ENCODE results near the gene AKT3. TPM values are rescaled to one million over a fixed set of nuclear protein-coding genes. Genes with fewer than 3 reads are reported as not detected.

The AKT3 gene
- total RNA-seq, 1 experiment from 2014 or later: 133 TPM

- intact Hi-C loops (cut with micrococcal nuclease; ENCODE audit: unreplicated experiment): no loop called here
- H4K20me1 ChIP-seq (ENCODE audit: insufficient read depth): no peaks in the 10 kb centered on the region
- H3K27ac ChIP-seq: no peak overlapping the region
- H3K4me1 ChIP-seq (replicated peaks; ENCODE audit: insufficient read depth): no peaks in the 10 kb centered on the region
- no peak for DNase-seq
- no peaks in the 10 kb centered on the region for H3K79me2 ChIP-seq (ENCODE audit: low read depth)
- POLR2A ChIA-PET (ENCODE audit: unreplicated experiment): no interaction called here
- 0 out of 2 replicates have a peak, but pooled peaks cover 10% of the 10 kb centered on the region for H3K36me3 ChIP-seq (ENCODE audit: low read depth)
- CTCF ChIA-PET: no interaction called here
- no peak overlapping the region for H3K4me3 ChIP-seq
- no peaks in the 10 kb centered on the region for H3F3A ChIP-seq (ENCODE audit: insufficient read depth, low read depth)
- no peaks in the 10 kb centered on the region for H3K27me3 ChIP-seq (ENCODE audit: insufficient read depth, low read depth)
- no peak overlapping the region for H2AFZ ChIP-seq
- BruUV-seq (replicated peaks): no TSS peak
- no peaks in the 10 kb centered on the region for H3K9me2 ChIP-seq (ENCODE audit: insufficient read depth)
- H3K4me2 ChIP-seq: no peak overlapping the region
- H3K9me3 ChIP-seq (ENCODE audit: insufficient read depth, low read depth): no peaks in the 10 kb centered on the region
- TF ChIP-seq CTCF (conservative IDR thresholded peaks at IDR 0.05) (no peak), EZH2 (IDR thresholded peaks at IDR 0.05; ENCODE audit: low read depth) (no peak)
Observed at GRCh38 chr1:243693800-243694199, 156.2 kb downstream of the AKT3 start.

GRCh38 chr1:243686159-243686558, 163.9 kb downstream of the AKT3 start:
- no peak for TF ChIP-seq CTCF (conservative IDR thresholded peaks at IDR 0.05)
- CTCF ChIA-PET: interaction anchor here (0.7 kb wide), 1 partner anchor 324 kb away, joined by 3 read pairs; no protein-coding TSS in a partner anchor
- Histone ChIP-seq H3K9me2 (ENCODE audit: insufficient read depth) (no peaks in the 10 kb centered on the region), H2AFZ (no peak overlapping the region), H3K4me1 (replicated peaks; ENCODE audit: insufficient read depth) (no peaks in the 10 kb centered on the region), H3K4me3 (no peak overlapping the region), H3K27ac (no peak overlapping the region), H3K79me2 (ENCODE audit: low read depth) (no peaks in the 10 kb centered on the region), H3K4me2 (no peak overlapping the region), H3K36me3 (ENCODE audit: low read depth) (peaks cover 7% of the 10 kb centered on the region; the same call in 1 of the 2 replicates), H3K9me3 (ENCODE audit: insufficient read depth, low read depth) (no peaks in the 10 kb centered on the region), H3K27me3 (ENCODE audit: insufficient read depth, low read depth) (no peaks in the 10 kb centered on the region), H3F3A (ENCODE audit: insufficient read depth, low read depth) (no peaks in the 10 kb centered on the region), H4K20me1 (ENCODE audit: insufficient read depth) (no peaks in the 10 kb centered on the region)
- DNase-seq: no peak
- POLR2A ChIA-PET (ENCODE audit: unreplicated experiment): interaction anchor here (0.6 kb wide), 1 partner anchor 16 kb away, joined by 9 read pairs; no protein-coding TSS in a partner anchor
- BruUV-seq (replicated peaks): no TSS peak
- intact Hi-C loops (cut with micrococcal nuclease; ENCODE audit: unreplicated experiment): no loop called here

- Histone ChIP-seq H3K79me2 (ENCODE audit: low read depth) (no peaks in the 10 kb centered on the region), H3K4me1 (replicated peaks; ENCODE audit: insufficient read depth) (no peaks in the 10 kb centered on the region), H3K4me3 (no peak overlapping the region), H3K27ac (no peak overlapping the region), H3K27me3 (ENCODE audit: insufficient read depth, low read depth) (no peaks in the 10 kb centered on the region), H3K4me2 (no peak overlapping the region), H2AFZ (no peak overlapping the region), H3K9me3 (ENCODE audit: insufficient read depth, low read depth) (no peaks in the 10 kb centered on the region), H3K9me2 (ENCODE audit: insufficient read depth) (no peaks in the 10 kb centered on the region), H4K20me1 (ENCODE audit: insufficient read depth) (no peaks in the 10 kb centered on the region), H3K36me3 (ENCODE audit: low read depth) (peaks cover 7% of the 10 kb centered on the region; the same call in 1 of the 2 replicates), H3F3A (ENCODE audit: insufficient read depth, low read depth) (no peaks in the 10 kb centered on the region)
- TF ChIP-seq EZH2 (IDR thresholded peaks at IDR 0.05; ENCODE audit: low read depth) (no peak), CTCF (conservative IDR thresholded peaks at IDR 0.05) (no peak)
- ChIA-PET POLR2A (ENCODE audit: unreplicated experiment) (no interaction called here), CTCF (no interaction called here)
- no TSS peak for BruUV-seq (replicated peaks)
- intact Hi-C loops (cut with micrococcal nuclease; ENCODE audit: unreplicated experiment): no loop called here
- DNase-seq: no peak
Observed at GRCh38 chr1:243680860-243681259, 169.2 kb downstream of the AKT3 start.

All from PC-9 (cell line).